GM23338 (cell line): Measurements from ENCODE around the gene OVCA2. TPM values are rescaled to one million over a fixed set of nuclear protein-coding genes. Genes with fewer than 3 reads are reported as not detected.

Experiments used
- ATAC-seq: fragments of 200-7000 bp; cut with Tn5 transposase; 3 replicates; pipeline ENCODE4 v1.9.1; 2020
- DNase-seq: peaks from one replicate; pipeline ENCODE4 v3.0.0-alpha.2; 2015; ENCODE audit warnings: low spot score
- H2AFZ ChIP-seq: fragments of 200-600 bp; sonication (generic); 2 replicates; pipeline ENCODE4 v1.8.0; 2016; ENCODE audit warnings: antibody characterized with exemption, mild to moderate bottlenecking, moderate library complexity
- H3F3A ChIP-seq: fragments of 200-600 bp; sonication (generic); replicated peaks from 2 replicates; pipeline ENCODE4 v1.8.0; 2017; ENCODE audit warnings: antibody characterized with exemption, mixed run types, low read depth
- H3K27ac ChIP-seq: fragments of 200-600 bp; sonication (generic); 2 replicates; pipeline ENCODE4 v1.6.1; 2016; ENCODE audit warnings: low read depth
- H3K27me3 ChIP-seq: fragments of 200-600 bp; sonication (generic); 2 replicates; pipeline ENCODE4 v1.8.0; 2016; ENCODE audit warnings: mild to moderate bottlenecking, mixed run types, moderate library complexity; ENCODE audit not compliant: insufficient read depth
- H3K36me3 ChIP-seq: fragments of 200-600 bp; sonication (generic); 2 replicates; pipeline ENCODE4 v1.8.0; 2016; ENCODE audit warnings: mild to moderate bottlenecking; ENCODE audit not compliant: insufficient read depth
- H3K4me1 ChIP-seq: fragments of 200-600 bp; sonication (generic); 2 replicates; pipeline ENCODE4 v1.8.0; 2016; ENCODE audit warnings: mild to moderate bottlenecking, moderate library complexity; ENCODE audit not compliant: insufficient read depth
- H3K4me2 ChIP-seq: fragments of 200-600 bp; sonication (generic); 2 replicates; pipeline ENCODE4 v1.7.1; 2017; ENCODE audit warnings: mixed run types
- H3K4me3 ChIP-seq: fragments of 200-600 bp; sonication (generic); 2 replicates; pipeline ENCODE4 v1.6.1; 2016; ENCODE audit warnings: mixed run types
- H3K79me2 ChIP-seq: fragments of 200-600 bp; sonication (generic); replicated peaks from 2 replicates; pipeline ENCODE4 v1.8.0; 2017; ENCODE audit warnings: mild to moderate bottlenecking; ENCODE audit not compliant: insufficient read depth
- H3K9me2 ChIP-seq: fragments of 200-600 bp; sonication (generic); 2 replicates; pipeline ENCODE4 v1.8.0; 2017; ENCODE audit not compliant: insufficient read depth
- H4K20me1 ChIP-seq: fragments of 200-600 bp; sonication (generic); replicated peaks from 2 replicates; pipeline ENCODE4 v1.8.0; 2017; ENCODE audit warnings: mild to moderate bottlenecking; ENCODE audit not compliant: insufficient read depth
- H3K27ac Mint-ChIP-seq: 2 replicates; pipeline ENCODE4 v1.8.0; 2020; ENCODE audit warnings: inconsistent platforms, mild to moderate bottlenecking, moderate library complexity, mixed read lengths
- H3K27me3 Mint-ChIP-seq: 3 replicates; pipeline ENCODE4 v1.8.0; 2022; ENCODE audit warnings: low read depth, mild to moderate bottlenecking, moderate library complexity, mixed read lengths, inconsistent platforms; ENCODE audit not compliant: insufficient read depth, poor library complexity
- H3K36me3 Mint-ChIP-seq: 3 replicates; pipeline ENCODE4 v1.8.0; 2021; ENCODE audit warnings: low read depth, mild to moderate bottlenecking, inconsistent platforms, moderate library complexity, mixed read lengths
- H3K4me1 Mint-ChIP-seq: 3 replicates; pipeline ENCODE4 v1.8.0; 2020; ENCODE audit warnings: mild to moderate bottlenecking, inconsistent platforms, mixed read lengths
- H3K4me3 Mint-ChIP-seq: 3 replicates; pipeline ENCODE4 v1.8.0; 2021; ENCODE audit warnings: moderate library complexity, mild to moderate bottlenecking, inconsistent platforms, mixed read lengths
- H3K9me3 Mint-ChIP-seq: 3 replicates; pipeline ENCODE4 v1.8.0; 2020; ENCODE audit warnings: moderate library complexity, mild to moderate bottlenecking, inconsistent platforms, mixed read lengths
- EZH2 ChIP-seq: fragments of 200-600 bp; sonication (generic); IDR thresholded peaks from one replicate; pipeline ENCODE4 v1.8.0; 2017; ENCODE audit warnings: antibody characterized with exemption, mild to moderate bottlenecking, low read depth; ENCODE audit not compliant: unreplicated experiment
- JUNB ChIP-seq: IDR thresholded peaks from one replicate; pipeline ENCODE4 v1.6.1; 2016; ENCODE audit warnings: antibody characterized with exemption; ENCODE audit not compliant: unreplicated experiment
- NANOG ChIP-seq: IDR thresholded peaks from 2 replicates; pipeline ENCODE4 v1.6.1; 2016; ENCODE audit warnings: antibody characterized with exemption, borderline replicate concordance
- POLR2AphosphoS5 ChIP-seq: IDR thresholded peaks from 2 replicates; pipeline ENCODE4 v1.6.1; 2016; ENCODE audit warnings: antibody characterized with exemption, low read depth
- STAT1 ChIP-seq: IDR thresholded peaks from one replicate; pipeline ENCODE4 v1.6.1; 2016; ENCODE audit warnings: antibody characterized with exemption; ENCODE audit not compliant: unreplicated experiment
- ZNF114 ChIP-seq: fragments of 250-450 bp; sonication (Bioruptor Pico); IDR thresholded peaks from 2 replicates; pipeline ENCODE4 v1.5.0; 2020; ENCODE audit warnings: mild to moderate bottlenecking, moderate library complexity
- ZNF331 ChIP-seq: fragments of 250-450 bp; sonication (Bioruptor Pico); IDR thresholded peaks from 2 replicates; pipeline ENCODE4 v1.5.0; 2020; ENCODE audit warnings: low read depth, mild to moderate bottlenecking, moderate library complexity
- polyA plus RNA-seq: library from polyadenylated mRNA; unstranded; fragments of >200 nt; fragmentation: Nextera tagmentation; extraction: Ambion mirVana; gene quantifications from 2 replicates; pipeline ENCODE4 v1.2.1, GENCODE V29; 2016
- total RNA-seq: library from RNA; depleted of rRNA; stranded (reverse); fragments of >200 nt; shearing (Covaris generic); gene quantifications from 2 replicates; pipeline ENCODE4 v1.2.3, GENCODE V29; 2014
- TF ChIP-seq, protein P1 (sequence below): IDR thresholded peaks from 2 replicates; pipeline ENCODE4 v1.6.1; 2016; ENCODE audit warnings: antibody characterized with exemption
- TF ChIP-seq, protein P2 (sequence below), 2 experiments: fragments of 200-600 bp in 1 of 2; sonication (generic) in 1 of 2; conservative IDR thresholded peaks; 2 replicates each; pipeline versions ENCODE4 v1.5.1 to v1.6.1; 2016 to 2017; ENCODE audit warnings: antibody characterized with exemption in 2 of 2, low read depth in 2 of 2, mild to moderate bottlenecking in 2 of 2, moderate library complexity in 1 of 2
- TF ChIP-seq, protein P3 (sequence below): IDR thresholded peaks from one replicate; pipeline ENCODE4 v1.6.1; 2018; ENCODE audit warnings: antibody characterized with exemption; ENCODE audit not compliant: unreplicated experiment

The OVCA2 gene
- total and polyA plus RNA-seq, 2 experiments from 2014 or later = 15.9 to 21.3 TPM

DNA sequence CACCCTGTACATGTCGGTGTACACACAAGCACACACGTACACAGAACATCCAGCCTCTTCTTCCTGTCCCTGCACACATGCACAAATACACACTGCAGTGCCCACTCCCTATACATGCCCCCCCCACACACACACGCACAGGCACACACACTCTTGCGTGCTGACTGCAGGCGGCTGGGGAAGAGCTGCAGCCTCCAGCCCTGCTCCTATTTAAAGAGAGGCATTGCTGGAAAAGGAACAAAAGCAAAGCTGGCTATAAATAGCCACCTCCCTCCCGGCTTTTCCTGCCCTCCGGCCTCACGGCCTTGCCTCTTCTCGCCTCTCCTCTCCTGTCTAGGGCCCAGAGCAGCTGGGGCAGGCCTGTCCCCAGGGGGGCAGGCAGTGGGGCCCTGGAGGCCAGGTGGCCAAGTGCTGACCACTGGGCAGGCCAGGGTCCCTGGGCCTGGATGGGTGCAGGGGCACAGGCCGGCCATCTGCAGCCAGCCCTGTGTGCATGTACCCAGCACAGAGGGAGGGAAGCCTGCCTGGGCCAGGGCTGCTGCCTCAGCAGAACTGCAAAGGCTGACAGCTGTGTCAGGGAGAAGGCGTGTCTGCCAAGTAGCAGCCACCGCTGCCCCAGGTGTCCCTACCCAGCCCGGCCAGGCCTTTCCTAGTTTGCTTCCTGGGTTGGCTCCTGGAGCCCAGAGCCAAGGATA is 42.1 kb upstream of the OVCA2 start (continued):
- TF ChIP-seq ZNF331 = no peak
- TF ChIP-seq POLR2AphosphoS5 = no peak
- TF ChIP-seq JUNB = no peak
- TF ChIP-seq, protein P1, sequence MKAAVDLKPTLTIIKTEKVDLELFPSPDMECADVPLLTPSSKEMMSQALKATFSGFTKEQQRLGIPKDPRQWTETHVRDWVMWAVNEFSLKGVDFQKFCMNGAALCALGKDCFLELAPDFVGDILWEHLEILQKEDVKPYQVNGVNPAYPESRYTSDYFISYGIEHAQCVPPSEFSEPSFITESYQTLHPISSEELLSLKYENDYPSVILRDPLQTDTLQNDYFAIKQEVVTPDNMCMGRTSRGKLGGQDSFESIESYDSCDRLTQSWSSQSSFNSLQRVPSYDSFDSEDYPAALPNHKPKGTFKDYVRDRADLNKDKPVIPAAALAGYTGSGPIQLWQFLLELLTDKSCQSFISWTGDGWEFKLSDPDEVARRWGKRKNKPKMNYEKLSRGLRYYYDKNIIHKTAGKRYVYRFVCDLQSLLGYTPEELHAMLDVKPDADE = no peak
- TF ChIP-seq NANOG = no peak
- no peak for TF ChIP-seq EZH2
- TF ChIP-seq STAT1 = no peak

DNA sequence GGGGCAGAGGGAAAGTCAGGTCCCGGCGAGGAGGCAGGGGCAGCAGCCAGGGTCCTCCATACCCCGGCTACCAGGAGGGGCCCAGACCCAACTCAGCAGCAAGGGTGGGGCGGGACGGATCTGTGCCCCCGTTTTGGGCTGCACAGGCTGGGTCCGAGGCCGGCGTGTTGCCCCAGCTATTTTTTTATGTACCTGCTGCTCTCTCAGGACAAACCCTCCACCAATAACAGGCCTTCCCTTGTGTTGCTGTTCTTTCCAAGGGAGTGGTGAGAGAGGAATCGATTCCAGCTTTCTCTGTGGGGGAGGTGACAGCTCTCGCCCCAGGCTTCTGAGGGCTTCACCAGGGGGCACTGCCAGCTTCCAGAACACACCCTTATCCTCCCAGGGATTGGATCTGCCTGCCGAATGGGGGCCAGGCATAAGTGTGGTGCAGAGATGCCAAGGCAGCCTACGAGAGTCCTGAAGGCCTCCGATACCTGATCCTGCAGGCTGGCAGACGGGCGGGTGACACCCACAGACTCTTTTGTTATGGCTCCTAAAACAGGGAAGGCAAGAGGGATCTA is 39.0 kb upstream of the OVCA2 start:
- DNase-seq (no peak), ATAC-seq (no peak)
- Histone ChIP-seq H3K9me2 (no peaks in the 10 kb centered on the region), H3F3A (no peaks in the 10 kb centered on the region), H3K36me3 (no peaks in the 10 kb centered on the region), H2AFZ (peak overlapping the region; percentile 28; the same call in 1 of the 2 replicates), H3K27me3 (peaks cover 20% of the 10 kb centered on the region), H3K4me3 (no peak overlapping the region), H3K4me1 (peaks cover 4% of the 10 kb centered on the region; the same call in 1 of the 2 replicates), H3K79me2 (no peaks in the 10 kb centered on the region), H4K20me1 (no peaks in the 10 kb centered on the region), H3K27ac (no peak overlapping the region), H3K4me2 (no peak overlapping the region)
- no peaks in the 10 kb centered on the region for H3K36me3 Mint-ChIP-seq
- H3K4me1 Mint-ChIP-seq = peaks cover 9% of the 10 kb centered on the region
- no peak overlapping the region for H3K27ac Mint-ChIP-seq
- no peak overlapping the region for H3K4me3 Mint-ChIP-seq
- peaks cover 24% of the 10 kb centered on the region for H3K27me3 Mint-ChIP-seq
- TF ChIP-seq ZNF114 (CRISPR knock-in tag) = no peak
- TF ChIP-seq, protein P2, sequence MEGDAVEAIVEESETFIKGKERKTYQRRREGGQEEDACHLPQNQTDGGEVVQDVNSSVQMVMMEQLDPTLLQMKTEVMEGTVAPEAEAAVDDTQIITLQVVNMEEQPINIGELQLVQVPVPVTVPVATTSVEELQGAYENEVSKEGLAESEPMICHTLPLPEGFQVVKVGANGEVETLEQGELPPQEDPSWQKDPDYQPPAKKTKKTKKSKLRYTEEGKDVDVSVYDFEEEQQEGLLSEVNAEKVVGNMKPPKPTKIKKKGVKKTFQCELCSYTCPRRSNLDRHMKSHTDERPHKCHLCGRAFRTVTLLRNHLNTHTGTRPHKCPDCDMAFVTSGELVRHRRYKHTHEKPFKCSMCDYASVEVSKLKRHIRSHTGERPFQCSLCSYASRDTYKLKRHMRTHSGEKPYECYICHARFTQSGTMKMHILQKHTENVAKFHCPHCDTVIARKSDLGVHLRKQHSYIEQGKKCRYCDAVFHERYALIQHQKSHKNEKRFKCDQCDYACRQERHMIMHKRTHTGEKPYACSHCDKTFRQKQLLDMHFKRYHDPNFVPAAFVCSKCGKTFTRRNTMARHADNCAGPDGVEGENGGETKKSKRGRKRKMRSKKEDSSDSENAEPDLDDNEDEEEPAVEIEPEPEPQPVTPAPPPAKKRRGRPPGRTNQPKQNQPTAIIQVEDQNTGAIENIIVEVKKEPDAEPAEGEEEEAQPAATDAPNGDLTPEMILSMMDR (conservative IDR thresholded peaks at IDR 0.05; ENCODE audit: low read depth in 2 of 2) = 0 out of 4 replicates have a peak, but pooled peaks of 1 of the 2 experiments have one; percentile 7
- H3K9me3 Mint-ChIP-seq = no peaks in the 10 kb centered on the region

DNA sequence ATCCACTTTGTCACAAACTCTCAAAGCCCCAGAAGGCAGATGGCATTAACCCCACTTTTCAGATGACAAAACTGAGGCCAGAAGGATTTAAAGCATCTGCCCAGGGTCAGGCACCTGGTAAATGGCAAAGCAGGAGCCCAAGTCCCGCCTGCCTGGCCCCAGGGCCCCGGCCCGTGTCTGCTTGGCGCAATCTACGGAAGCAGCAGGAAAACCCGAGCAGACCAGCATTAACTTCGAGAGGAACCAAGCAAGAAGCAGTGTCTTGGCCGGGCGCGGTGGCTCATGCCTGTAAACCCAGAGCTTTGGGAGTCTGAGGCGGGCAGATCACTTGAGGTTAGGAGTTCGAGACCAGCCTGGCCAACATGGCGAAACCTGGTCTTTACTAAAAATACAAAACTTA is 38.3 kb upstream of the OVCA2 start:
- Histone ChIP-seq H3K4me1 (peaks cover 4% of the 10 kb centered on the region; the same call in 1 of the 2 replicates), H3K9me2 (no peaks in the 10 kb centered on the region), H3K79me2 (no peaks in the 10 kb centered on the region), H3K27ac (no peak overlapping the region), H2AFZ (no peak overlapping the region), H3K4me2 (no peak overlapping the region), H4K20me1 (no peaks in the 10 kb centered on the region), H3K4me3 (no peak overlapping the region), H3K27me3 (peaks cover 13% of the 10 kb centered on the region), H3F3A (no peaks in the 10 kb centered on the region), H3K36me3 (no peaks in the 10 kb centered on the region)
- Mint-ChIP-seq H3K4me3 (no peak overlapping the region), H3K27ac (no peak overlapping the region), H3K4me1 (peaks cover 9% of the 10 kb centered on the region), H3K36me3 (no peaks in the 10 kb centered on the region), H3K27me3 (peaks cover 25% of the 10 kb centered on the region), H3K9me3 (no peaks in the 10 kb centered on the region; the same call in 2 of the 3 replicates)
- ATAC-seq (no peak), DNase-seq (no peak)
- TF ChIP-seq, protein P3, sequence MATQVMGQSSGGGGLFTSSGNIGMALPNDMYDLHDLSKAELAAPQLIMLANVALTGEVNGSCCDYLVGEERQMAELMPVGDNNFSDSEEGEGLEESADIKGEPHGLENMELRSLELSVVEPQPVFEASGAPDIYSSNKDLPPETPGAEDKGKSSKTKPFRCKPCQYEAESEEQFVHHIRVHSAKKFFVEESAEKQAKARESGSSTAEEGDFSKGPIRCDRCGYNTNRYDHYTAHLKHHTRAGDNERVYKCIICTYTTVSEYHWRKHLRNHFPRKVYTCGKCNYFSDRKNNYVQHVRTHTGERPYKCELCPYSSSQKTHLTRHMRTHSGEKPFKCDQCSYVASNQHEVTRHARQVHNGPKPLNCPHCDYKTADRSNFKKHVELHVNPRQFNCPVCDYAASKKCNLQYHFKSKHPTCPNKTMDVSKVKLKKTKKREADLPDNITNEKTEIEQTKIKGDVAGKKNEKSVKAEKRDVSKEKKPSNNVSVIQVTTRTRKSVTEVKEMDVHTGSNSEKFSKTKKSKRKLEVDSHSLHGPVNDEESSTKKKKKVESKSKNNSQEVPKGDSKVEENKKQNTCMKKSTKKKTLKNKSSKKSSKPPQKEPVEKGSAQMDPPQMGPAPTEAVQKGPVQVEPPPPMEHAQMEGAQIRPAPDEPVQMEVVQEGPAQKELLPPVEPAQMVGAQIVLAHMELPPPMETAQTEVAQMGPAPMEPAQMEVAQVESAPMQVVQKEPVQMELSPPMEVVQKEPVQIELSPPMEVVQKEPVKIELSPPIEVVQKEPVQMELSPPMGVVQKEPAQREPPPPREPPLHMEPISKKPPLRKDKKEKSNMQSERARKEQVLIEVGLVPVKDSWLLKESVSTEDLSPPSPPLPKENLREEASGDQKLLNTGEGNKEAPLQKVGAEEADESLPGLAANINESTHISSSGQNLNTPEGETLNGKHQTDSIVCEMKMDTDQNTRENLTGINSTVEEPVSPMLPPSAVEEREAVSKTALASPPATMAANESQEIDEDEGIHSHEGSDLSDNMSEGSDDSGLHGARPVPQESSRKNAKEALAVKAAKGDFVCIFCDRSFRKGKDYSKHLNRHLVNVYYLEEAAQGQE = no peak
- TF ChIP-seq, protein P2 (conservative IDR thresholded peaks at IDR 0.05; ENCODE audit: low read depth in 2 of 2) = no peak
